Activated CD8-positive, alpha-beta T cell treated with anti-CD3 and anti-CD28 coated beads for 36 hours (primary cell): ENCODE results near the gene DNAH9. TPM values are rescaled to one million over a fixed set of nuclear protein-coding genes. Genes with fewer than 3 reads are reported as not detected.

Experiments
- ATAC-seq: fragments of 200-7000 bp; cut with Tn5 transposase; one replicate; pipeline ENCODE4 v1.10.0; 2021; ENCODE audit warnings: mild to moderate bottlenecking, moderate library complexity
- CTCF ChIA-PET: fragments of 350-600 bp; sonication (Branson Sonifier 250); formaldehyde crosslinking; loops from one replicate; lab custom pipeline; 2021; ENCODE audit warnings: antibody characterized with exemption; lab: Charles Lee
- POLR2A ChIA-PET: fragments of 350-600 bp; sonication (Branson Sonifier 250); formaldehyde crosslinking; loops from one replicate; lab custom pipeline; 2021; ENCODE audit warnings: antibody characterized with exemption; lab: Charles Lee
- DNase-seq: peaks from one replicate; pipeline ENCODE4 v3.0.0-alpha.2; 2020
- H3K27ac Mint-ChIP-seq: one replicate; pipeline ENCODE4 v1.8.0; 2021; ENCODE audit warnings: mild to moderate bottlenecking, mixed read lengths
- H3K27me3 Mint-ChIP-seq: one replicate; pipeline ENCODE4 v1.8.0; 2021; ENCODE audit warnings: mixed read lengths
- H3K36me3 Mint-ChIP-seq: one replicate; pipeline ENCODE4 v1.8.0; 2021; ENCODE audit warnings: low read depth, mixed read lengths
- H3K4me1 Mint-ChIP-seq: one replicate; pipeline ENCODE4 v1.8.0; 2021; ENCODE audit warnings: low read depth, mixed read lengths
- H3K4me3 Mint-ChIP-seq: one replicate; pipeline ENCODE4 v1.8.0; 2021; ENCODE audit warnings: mild to moderate bottlenecking, moderate library complexity, mixed read lengths
- H3K9me3 Mint-ChIP-seq: one replicate; pipeline ENCODE4 v1.8.0; 2021; ENCODE audit warnings: mixed read lengths
- CTCF ChIP-seq: fragments of 200-600 bp; IDR thresholded peaks from one replicate; pipeline ENCODE4 v1.8.0; 2022; ENCODE audit warnings: antibody characterized with exemption, mild to moderate bottlenecking
- intact Hi-C: fragments of 100-400 bp; cut with micrococcal nuclease; formaldehyde crosslinking; loops from one replicate; pipeline ENCODE4 v1.10.0; 2022
- total RNA-seq, 2 experiments: library from RNA; stranded (reverse); gene quantifications; one replicate each; pipeline ENCODE4 v1.2.3, GENCODE V29; 2021

Gene DNAH9
- total RNA-seq, 2 experiments from 2014 or later = not detected

GRCh38 chr17:11561281-11561680, 37.0 kb upstream of the DNAH9 start:
- ATAC-seq = no peak
- no peaks in the 10 kb centered on the region for H3K27me3 Mint-ChIP-seq
- no peaks in the 10 kb centered on the region for H3K9me3 Mint-ChIP-seq
- DNase-seq = no peak
- ChIA-PET POLR2A (no interaction called here), CTCF (no interaction called here)
- intact Hi-C loops = no loop called here
- H3K4me3 Mint-ChIP-seq = no peak overlapping the region
- H3K4me1 Mint-ChIP-seq = no peaks in the 10 kb centered on the region
- H3K27ac Mint-ChIP-seq = no peak overlapping the region
- no peak for TF ChIP-seq CTCF
- no peaks in the 10 kb centered on the region for H3K36me3 Mint-ChIP-seq

- H3K4me3 Mint-ChIP-seq = no peak overlapping the region
- no peak for TF ChIP-seq CTCF
- intact Hi-C loops = no loop called here
- H3K27ac Mint-ChIP-seq = no peak overlapping the region
- DNase-seq (no peak), ATAC-seq (no peak)
- H3K4me1 Mint-ChIP-seq = no peaks in the 10 kb centered on the region
- CTCF ChIA-PET = no interaction called here
- POLR2A ChIA-PET = no interaction called here
- no peaks in the 10 kb centered on the region for H3K9me3 Mint-ChIP-seq
- no peaks in the 10 kb centered on the region for H3K36me3 Mint-ChIP-seq
- no peaks in the 10 kb centered on the region for H3K27me3 Mint-ChIP-seq
Measured at GRCh38 chr17:11561702-11562101, 36.6 kb upstream of the DNAH9 start.

- no peak for ATAC-seq
- Mint-ChIP-seq H3K27ac (no peak overlapping the region), H3K4me3 (no peak overlapping the region), H3K36me3 (no peaks in the 10 kb centered on the region), H3K27me3 (no peaks in the 10 kb centered on the region), H3K9me3 (peaks cover 5% of the 10 kb centered on the region), H3K4me1 (no peaks in the 10 kb centered on the region)
- CTCF ChIA-PET = interaction anchor here (1.2 kb wide), 1 partner anchor 9 kb away, joined by 3 read pairs; no protein-coding TSS in a partner anchor
- POLR2A ChIA-PET = no interaction called here
- DNase-seq = no peak
- intact Hi-C loops = no loop called here
- no peak for TF ChIP-seq CTCF
Measured at GRCh38 chr17:11564589-11565380, 33.5 kb upstream of the DNAH9 start.

GRCh38 chr17:11565591-11565990, 32.7 kb upstream of the DNAH9 start:
- ChIA-PET POLR2A (no interaction called here), CTCF (interaction anchor here (1.2 kb wide), 1 partner anchor 8 kb away, joined by 3 read pairs; no protein-coding TSS in a partner anchor)
- no peak for TF ChIP-seq CTCF
- ATAC-seq (no peak), DNase-seq (no peak)
- H3K4me3 Mint-ChIP-seq = no peak overlapping the region
- H3K4me1 Mint-ChIP-seq = no peaks in the 10 kb centered on the region
- intact Hi-C loops = no loop called here
- no peaks in the 10 kb centered on the region for H3K36me3 Mint-ChIP-seq
- no peak overlapping the region for H3K27ac Mint-ChIP-seq
- peaks cover 5% of the 10 kb centered on the region for H3K9me3 Mint-ChIP-seq
- H3K27me3 Mint-ChIP-seq = no peaks in the 10 kb centered on the region

- Mint-ChIP-seq H3K36me3 (no peaks in the 10 kb centered on the region), H3K27me3 (no peaks in the 10 kb centered on the region), H3K9me3 (peaks cover under 1% of the 10 kb centered on the region), H3K27ac (no peak overlapping the region), H3K4me1 (no peaks in the 10 kb centered on the region), H3K4me3 (no peak overlapping the region)
- POLR2A ChIA-PET = no interaction called here
- ATAC-seq = no peak
- intact Hi-C loops = no loop called here
- DNase-seq = no peak
- CTCF ChIA-PET = no interaction called here
- TF ChIP-seq CTCF = no peak
Measured at GRCh38 chr17:11578998-11579397, 19.3 kb upstream of the DNAH9 start.
